ENCODE data around the gene ASB18. TPM values are rescaled to one million over a fixed set of nuclear protein-coding genes. Genes with fewer than 3 reads are reported as not detected.

ASB18 gene
- total RNA-seq, 1 donor from 2014 or later, result not detected

DNA sequence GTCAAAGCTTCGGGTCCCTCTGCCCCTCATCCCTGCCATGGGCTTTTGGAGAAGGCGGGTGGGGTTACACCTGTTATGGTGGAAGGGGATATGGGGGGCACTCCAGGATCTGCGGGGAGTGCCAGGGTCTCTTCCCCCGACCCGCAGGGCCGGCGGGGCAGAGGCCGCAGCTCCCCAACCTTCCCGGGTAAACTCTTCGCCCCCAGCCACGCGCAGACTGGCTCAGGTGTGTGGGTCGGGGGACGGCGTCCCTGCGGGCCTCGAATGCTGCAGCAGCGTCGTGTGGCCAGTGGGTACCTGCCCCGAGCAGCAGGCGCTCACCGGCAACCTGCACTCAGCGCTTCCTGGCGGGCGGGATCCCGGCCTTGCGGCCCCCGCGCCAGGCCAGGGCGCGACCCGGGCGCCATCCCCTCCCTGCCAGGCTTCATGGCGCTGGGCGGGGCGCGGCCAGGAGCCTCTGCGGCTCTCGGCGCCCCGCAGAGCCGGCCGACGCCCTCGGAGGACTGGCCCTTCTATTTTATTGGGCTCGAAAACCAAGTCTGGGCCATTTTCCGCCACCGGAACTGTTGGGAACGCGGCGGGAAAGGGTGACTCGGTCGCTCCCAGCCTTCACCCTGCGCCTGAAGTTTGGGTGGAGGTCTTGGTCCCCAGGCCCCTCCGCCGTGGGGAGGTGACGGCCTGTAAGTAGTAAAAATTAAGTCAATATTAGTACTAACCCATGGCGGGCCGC lies 100.6 kb downstream of the ASB18 start:
- POLR2A ChIA-PET, result no interaction called here
- no peak for TF ChIP-seq CTCF (IDR thresholded peaks at IDR 0.05)
- H3K36me3 Mint-ChIP-seq (ENCODE audit: low read depth), result no peaks in the 10 kb centered on the region
- no peaks in the 10 kb centered on the region for H3K9me3 Mint-ChIP-seq
- peaks cover 50% of the 10 kb centered on the region for H3K27me3 Mint-ChIP-seq
- DNase-seq (no peak), ATAC-seq (ENCODE audit: low read depth) (no peak)
- CTCF ChIA-PET, result no interaction called here
- intact Hi-C loops (cut with micrococcal nuclease), result no loop called here
- H3K27ac Mint-ChIP-seq, result no peak overlapping the region
- H3K4me1 Mint-ChIP-seq, result peaks cover 10% of the 10 kb centered on the region
- no peak overlapping the region for H3K4me3 Mint-ChIP-seq

- Mint-ChIP-seq H3K36me3 (ENCODE audit: low read depth) (no peaks in the 10 kb centered on the region), H3K4me1 (peaks cover 10% of the 10 kb centered on the region), H3K4me3 (no peak overlapping the region), H3K27ac (no peak overlapping the region), H3K27me3 (peaks cover 56% of the 10 kb centered on the region), H3K9me3 (no peaks in the 10 kb centered on the region)
- DNase-seq, result no peak
- intact Hi-C loops (cut with micrococcal nuclease), result no loop called here
- CTCF ChIA-PET, result no interaction called here
- no peak for TF ChIP-seq CTCF (IDR thresholded peaks at IDR 0.05)
- ATAC-seq (ENCODE audit: low read depth), result no peak
- POLR2A ChIA-PET, result no interaction called here
These were observed 101.2 kb downstream of the ASB18 start for GRCh38 chr2:236162882-236163470.

- no peak for ATAC-seq (ENCODE audit: low read depth)
- Mint-ChIP-seq H3K4me1 (peaks cover 10% of the 10 kb centered on the region), H3K27ac (no peak overlapping the region), H3K27me3 (peaks cover 63% of the 10 kb centered on the region), H3K9me3 (no peaks in the 10 kb centered on the region), H3K4me3 (no peak overlapping the region), H3K36me3 (ENCODE audit: low read depth) (no peaks in the 10 kb centered on the region)
- ChIA-PET CTCF (no interaction called here), POLR2A (no interaction called here)
- intact Hi-C loops (cut with micrococcal nuclease), result no loop called here
- DNase-seq, result no peak
- no peak for TF ChIP-seq CTCF (IDR thresholded peaks at IDR 0.05)
These were observed 102.0 kb downstream of the ASB18 start for GRCh38 chr2:236162031-236162845.

DNA sequence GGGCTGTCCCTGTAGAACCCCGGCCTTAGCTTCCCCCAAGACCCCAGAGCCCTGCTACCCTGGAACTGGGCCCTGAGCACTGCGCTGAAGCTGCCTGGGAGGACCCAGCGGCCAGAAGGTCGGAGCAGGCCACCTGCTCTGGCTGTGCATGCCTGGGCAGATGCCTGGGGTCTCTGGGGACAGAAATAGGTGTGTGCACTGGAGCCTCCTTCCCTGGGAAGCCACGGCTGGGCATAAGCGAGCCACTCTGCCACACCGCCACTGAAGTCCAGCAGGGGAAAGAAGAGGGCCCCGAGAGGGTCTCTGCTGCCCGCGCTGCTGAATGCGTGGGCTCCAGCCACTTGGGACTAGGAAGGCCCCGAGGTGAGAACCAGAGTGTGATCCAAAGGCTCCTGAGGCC lies 102.7 kb downstream of the ASB18 start:
- DNase-seq (no peak), ATAC-seq (ENCODE audit: low read depth) (no peak)
- H3K4me3 Mint-ChIP-seq, result no peak overlapping the region
- ChIA-PET CTCF (no interaction called here), POLR2A (no interaction called here)
- TF ChIP-seq CTCF (IDR thresholded peaks at IDR 0.05), result no peak
- H3K27me3 Mint-ChIP-seq, result peaks cover 64% of the 10 kb centered on the region
- no peak overlapping the region for H3K27ac Mint-ChIP-seq
- H3K9me3 Mint-ChIP-seq, result no peaks in the 10 kb centered on the region
- intact Hi-C loops (cut with micrococcal nuclease), result no loop called here
- H3K36me3 Mint-ChIP-seq (ENCODE audit: low read depth), result no peaks in the 10 kb centered on the region
- H3K4me1 Mint-ChIP-seq, result peaks cover 6% of the 10 kb centered on the region

- POLR2A ChIA-PET, result no interaction called here
- CTCF ChIA-PET, result no interaction called here
- ATAC-seq (ENCODE audit: low read depth), result no peak
- H3K36me3 Mint-ChIP-seq (ENCODE audit: low read depth), result no peaks in the 10 kb centered on the region
- no peak for TF ChIP-seq CTCF (IDR thresholded peaks at IDR 0.05)
- intact Hi-C loops (cut with micrococcal nuclease), result no loop called here
- peaks cover 2% of the 10 kb centered on the region for H3K4me1 Mint-ChIP-seq
- no peak overlapping the region for H3K27ac Mint-ChIP-seq
- no peak for DNase-seq
- peaks cover 63% of the 10 kb centered on the region for H3K27me3 Mint-ChIP-seq
- no peak overlapping the region for H3K4me3 Mint-ChIP-seq
- H3K9me3 Mint-ChIP-seq, result no peaks in the 10 kb centered on the region
These were observed 103.1 kb downstream of the ASB18 start for GRCh38 chr2:236161082-236161462.

All from activated B cell treated with CpG ODN at 0.5 μM for 24 hours (primary cell).